Esophagus squamous epithelium (tissue), 4 donors: ENCODE measurements around the gene GPC6.

Experiments used
- CTCF ChIP-seq, 6 experiments: fragments of 450-650 bp in 4 of 6; fragments of 200-600 bp in 2 of 6; sonication (generic) in 2 of 6; IDR thresholded peaks; one replicate each; pipeline ENCODE4 v1.5.1; 2016 to 2019; ENCODE audit warnings: antibody characterized with exemption in 6 of 6, mild to moderate bottlenecking in 4 of 6, moderate library complexity in 4 of 6
- POLR2A ChIP-seq, 4 donors: fragments of 450-650 bp; IDR thresholded peaks; one replicate each; pipeline ENCODE4 v1.6.1; 2017; ENCODE audit warnings: antibody characterized with exemption in 4 of 4, mild to moderate bottlenecking in 4 of 4, moderate library complexity in 3 of 4

DNA sequence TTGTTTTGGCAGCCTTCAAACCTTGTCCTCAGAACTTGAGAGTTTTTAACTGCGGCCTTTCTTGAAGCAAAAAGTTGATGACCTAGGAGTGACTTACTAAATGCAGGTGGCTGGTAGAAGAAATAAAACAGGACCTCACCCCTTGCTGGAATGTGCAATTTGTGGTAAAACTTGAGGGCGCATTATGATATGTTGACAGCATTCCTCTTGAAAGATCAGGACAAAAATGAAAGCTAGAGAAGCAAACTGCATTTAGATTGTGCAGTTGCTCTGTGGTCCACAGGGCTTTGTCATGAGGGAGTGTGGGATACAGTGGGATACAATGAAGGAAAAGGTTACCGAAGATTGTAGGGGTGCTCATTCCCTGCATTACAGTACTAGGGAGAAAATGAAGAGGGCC, 504.2 kb downstream of the GPC6 start:
- no peak for TF ChIP-seq CTCF (IDR thresholded peaks at IDR 0.05)
- no peak for TF ChIP-seq POLR2A (IDR thresholded peaks at IDR 0.05)
